NCI-H526 treated with DMSO at 0.1 percent for 48 hours (cell line): ENCODE measurements around the gene PP2D1.
A peak's percentile ranks its signal among the peaks of the same experiment; 100 is the strongest.
"Not testable (repeated sequence)": the region's sequence is repeated elsewhere in the genome, so short reads cannot be mapped to it uniquely, and the experiment has no call there.

Experiments
- DNase-seq: peaks from one replicate; lab custom pipeline; 2025; lab: John Stamatoyannopoulos, UW

Gene PP2D1

GRCh38 chr3:19967208-19967607 lies 44.9 kb downstream of the PP2D1 start:
- DNase-seq: no peak

- no peak for DNase-seq
These were observed 50.1 kb downstream of the PP2D1 start for GRCh38 chr3:19961960-19962359.

GRCh38 chr3:19960696-19961095 lies 51.4 kb downstream of the PP2D1 start:
- DNase-seq: no peak

GRCh38 chr3:19959505-19959904 lies 52.6 kb downstream of the PP2D1 start:
- DNase-seq: no peak

GRCh38 chr3:19957354-19957753 lies 54.7 kb downstream of the PP2D1 start:
- DNase-seq: not testable (repeated sequence)

- DNase-seq: no peak
These were observed 57.4 kb downstream of the PP2D1 start for GRCh38 chr3:19954676-19955075.

GRCh38 chr3:19950316-19950715 lies 61.7 kb downstream of the PP2D1 start:
- no peak for DNase-seq

GRCh38 chr3:19948226-19948591 lies 63.9 kb downstream of the PP2D1 start:
- no peak for DNase-seq

- peak; percentile 15 for DNase-seq
These were observed 64.4 kb downstream of the PP2D1 start for GRCh38 chr3:19947549-19948225.

GRCh38 chr3:19946832-19947548 lies 65.1 kb downstream of the PP2D1 start, which contains the start of gene RAB5A:
Gene RAB5A (plus strand): TSS chr3:19947097. CDS start chr3:19950899, 3,802 bp downstream.
- DNase-seq: peak; percentile 93

- DNase-seq: no peak
These were observed 65.9 kb downstream of the PP2D1 start for GRCh38 chr3:19945969-19946831.

GRCh38 chr3:19945534-19945933 lies 66.5 kb downstream of the PP2D1 start:
- DNase-seq: no peak

GRCh38 chr3:19940643-19941042 lies 71.4 kb downstream of the PP2D1 start:
- no peak for DNase-seq

- DNase-seq: no peak
These were observed 73.8 kb downstream of the PP2D1 start for GRCh38 chr3:19938295-19938627.

GRCh38 chr3:19937459-19938294 lies 74.4 kb downstream of the PP2D1 start:
- DNase-seq: no peak
